ENCODE measurements around the gene C14orf119.

The C14orf119 gene

DNA sequence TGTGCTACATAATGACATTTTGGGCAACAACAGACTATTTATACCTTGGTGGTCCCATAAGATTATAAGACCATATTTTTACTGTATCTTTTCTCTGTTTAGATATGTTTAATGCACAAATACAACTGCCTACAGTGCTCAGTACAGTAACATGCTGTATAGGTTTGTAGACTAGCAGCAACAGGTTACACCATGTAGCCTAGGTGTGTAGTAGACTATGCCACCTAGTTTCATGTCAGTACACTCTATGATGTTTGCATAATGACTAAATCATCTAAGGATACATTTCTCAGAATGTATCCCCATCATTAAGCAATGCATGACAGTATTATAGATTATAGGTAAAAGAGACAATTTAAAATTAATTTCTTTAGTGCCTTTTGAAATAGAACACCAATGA is 54.4 kb downstream of the C14orf119 start:
- DNase-seq (ENCODE audit: low read depth), result no peak

All from GM04504 (cell line).